Suprapubic skin (tissue), 4 donors: Measurements from ENCODE around the gene ATE1.

Experiments
- EP300 ChIP-seq: sonication (generic); formaldehyde crosslinking; IDR thresholded peaks from one replicate; pipeline ENCODE4 v1.6.1; 2017; ENCODE audit warnings: antibody characterized with exemption
- POLR2A ChIP-seq, 2 donors: fragments of 450-650 bp; IDR thresholded peaks; one replicate each; pipeline ENCODE4 v1.6.1; 2017; ENCODE audit warnings: antibody characterized with exemption in 2 of 2, mild to moderate bottlenecking in 2 of 2, moderate library complexity in 2 of 2
- POLR2AphosphoS5 ChIP-seq, 3 donors: sonication (generic); formaldehyde crosslinking; IDR thresholded peaks; one replicate each; pipeline ENCODE4 v1.6.1; 2017; ENCODE audit warnings: antibody characterized with exemption in 3 of 3
- TF ChIP-seq, protein P1 (sequence below), 2 donors: fragments of 200-600 bp in 1 of 2; fragments of 450-650 bp in 1 of 2; sonication (generic) in 1 of 2; IDR thresholded peaks; one replicate each; pipeline ENCODE4 v1.5.1; 2016 to 2019; ENCODE audit warnings: antibody characterized with exemption in 2 of 2, mild to moderate bottlenecking in 1 of 2, moderate library complexity in 1 of 2

DNA sequence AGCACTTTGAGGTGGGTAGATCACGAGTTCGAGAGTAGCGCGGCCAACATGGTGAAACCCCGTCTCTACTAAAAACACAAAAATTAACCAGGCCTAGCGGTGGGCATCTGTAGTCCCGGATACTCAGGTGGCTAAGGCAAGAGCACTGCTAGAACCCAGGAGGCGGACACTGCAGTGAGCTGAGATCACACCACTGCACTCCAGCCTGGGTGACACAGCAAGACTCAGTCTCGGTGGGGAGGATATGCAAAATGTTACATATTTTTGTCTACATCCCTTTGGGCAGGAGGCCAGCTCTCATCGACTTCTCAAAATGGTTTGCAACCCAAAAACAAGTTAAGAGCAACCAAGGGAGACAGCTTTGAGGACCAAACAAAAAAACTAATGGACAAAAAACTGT, 8.2 kb downstream of the ATE1 start:
- TF ChIP-seq, protein P1, sequence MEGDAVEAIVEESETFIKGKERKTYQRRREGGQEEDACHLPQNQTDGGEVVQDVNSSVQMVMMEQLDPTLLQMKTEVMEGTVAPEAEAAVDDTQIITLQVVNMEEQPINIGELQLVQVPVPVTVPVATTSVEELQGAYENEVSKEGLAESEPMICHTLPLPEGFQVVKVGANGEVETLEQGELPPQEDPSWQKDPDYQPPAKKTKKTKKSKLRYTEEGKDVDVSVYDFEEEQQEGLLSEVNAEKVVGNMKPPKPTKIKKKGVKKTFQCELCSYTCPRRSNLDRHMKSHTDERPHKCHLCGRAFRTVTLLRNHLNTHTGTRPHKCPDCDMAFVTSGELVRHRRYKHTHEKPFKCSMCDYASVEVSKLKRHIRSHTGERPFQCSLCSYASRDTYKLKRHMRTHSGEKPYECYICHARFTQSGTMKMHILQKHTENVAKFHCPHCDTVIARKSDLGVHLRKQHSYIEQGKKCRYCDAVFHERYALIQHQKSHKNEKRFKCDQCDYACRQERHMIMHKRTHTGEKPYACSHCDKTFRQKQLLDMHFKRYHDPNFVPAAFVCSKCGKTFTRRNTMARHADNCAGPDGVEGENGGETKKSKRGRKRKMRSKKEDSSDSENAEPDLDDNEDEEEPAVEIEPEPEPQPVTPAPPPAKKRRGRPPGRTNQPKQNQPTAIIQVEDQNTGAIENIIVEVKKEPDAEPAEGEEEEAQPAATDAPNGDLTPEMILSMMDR (IDR thresholded peaks at IDR 0.05), result no peak
- TF ChIP-seq POLR2A (IDR thresholded peaks at IDR 0.05) (no peak), POLR2AphosphoS5 (IDR thresholded peaks at IDR 0.05) (no peak), EP300 (no peak)
